Trophoblast cell (in vitro differentiated cells and primary cell): Measurements from ENCODE around the gene SDHA.
"Not testable (repeated sequence)": the region's sequence is repeated elsewhere in the genome, so short reads cannot be mapped to it uniquely, and the experiment has no call there.

ENCODE experiments used
- DNase-seq, 2 donors: peaks; one replicate each; pipeline ENCODE4 v3.0.0-alpha.2; 2016
- H2AFZ ChIP-seq: 2 replicates; pipeline ENCODE4 v1.6.1; 2013; ENCODE audit warnings: low read length, moderate library complexity, mild to moderate bottlenecking; ENCODE audit not compliant: insufficient read depth, poor library complexity
- H2AK5ac ChIP-seq: 2 replicates; pipeline ENCODE4 v1.6.1; 2013; ENCODE audit warnings: mild to moderate bottlenecking, low read length
- H2BK120ac ChIP-seq: 2 replicates; pipeline ENCODE4 v1.6.1; 2013; ENCODE audit warnings: low read length, mild to moderate bottlenecking, moderate library complexity; ENCODE audit not compliant: insufficient read depth, poor library complexity
- H2BK12ac ChIP-seq: 2 replicates; pipeline ENCODE4 v1.6.1; 2013; ENCODE audit warnings: mild to moderate bottlenecking, low read length, moderate library complexity
- H2BK5ac ChIP-seq: 2 replicates; pipeline ENCODE4 v1.6.1; 2013; ENCODE audit warnings: low read length, low read depth, moderate library complexity, mild to moderate bottlenecking; ENCODE audit not compliant: poor library complexity
- H3K14ac ChIP-seq: 2 replicates; pipeline ENCODE4 v1.6.1; 2013; ENCODE audit warnings: mild to moderate bottlenecking, low read length
- H3K18ac ChIP-seq: 2 replicates; pipeline ENCODE4 v1.6.1; 2013; ENCODE audit warnings: mild to moderate bottlenecking, low read length
- H3K23ac ChIP-seq: 2 replicates; pipeline ENCODE4 v1.6.1; 2013; ENCODE audit warnings: low read length
- H3K27ac ChIP-seq: 2 replicates; pipeline ENCODE4 v1.5.1; 2013; ENCODE audit warnings: low read depth, mild to moderate bottlenecking, inconsistent platforms, low read length, moderate library complexity
- H3K27me3 ChIP-seq: 2 replicates; pipeline ENCODE4 v1.6.1; 2013; ENCODE audit warnings: inconsistent platforms, mild to moderate bottlenecking, low read length, moderate library complexity; ENCODE audit not compliant: insufficient read depth
- H3K36me3 ChIP-seq, 2 experiments: 1 replicate in 1 of 2; 2 replicates in 1 of 2; pipeline ENCODE4 v1.6.1; 2013; ENCODE audit warnings: low read length in 2 of 2, mild to moderate bottlenecking in 2 of 2, moderate library complexity in 1 of 2; ENCODE audit not compliant: insufficient read depth in 2 of 2, control insufficient read depth in 1 of 2
- H3K4ac ChIP-seq: 2 replicates; pipeline ENCODE4 v1.6.1; 2013; ENCODE audit warnings: low read depth, mild to moderate bottlenecking, low read length, moderate library complexity
- H3K4me1 ChIP-seq, 2 experiments: 1 replicate in 1 of 2; 2 replicates in 1 of 2; pipeline ENCODE4 v1.6.1; 2013; ENCODE audit warnings: low read length in 2 of 2, mild to moderate bottlenecking in 2 of 2, moderate library complexity in 1 of 2; ENCODE audit not compliant: insufficient read depth in 2 of 2, control insufficient read depth in 1 of 2
- H3K4me2 ChIP-seq: 2 replicates; pipeline ENCODE4 v1.6.1; 2013; ENCODE audit warnings: inconsistent platforms, mild to moderate bottlenecking, low read length, moderate library complexity
- H3K4me3 ChIP-seq: 2 replicates; pipeline ENCODE4 v1.5.1; 2013; ENCODE audit warnings: mild to moderate bottlenecking, low read depth, low read length, inconsistent platforms
- H3K79me1 ChIP-seq: one replicate; pipeline ENCODE4 v1.6.1; 2013; ENCODE audit warnings: low read length
- H3K79me2 ChIP-seq: 2 replicates; pipeline ENCODE4 v1.6.1; 2013; ENCODE audit warnings: low read length, mild to moderate bottlenecking; ENCODE audit not compliant: control insufficient read depth, insufficient read depth, poor library complexity
- H3K9ac ChIP-seq: 2 replicates; pipeline ENCODE4 v1.6.1; 2013; ENCODE audit warnings: mild to moderate bottlenecking, low read length
- H3K9me3 ChIP-seq: 2 replicates; pipeline ENCODE4 v1.6.1; 2013; ENCODE audit warnings: low read depth, mild to moderate bottlenecking, control low read depth, inconsistent platforms, low read length; ENCODE audit not compliant: insufficient read depth
- H4K12ac ChIP-seq: 2 replicates; pipeline ENCODE4 v1.6.1; 2013; ENCODE audit warnings: low read depth, mild to moderate bottlenecking, low read length, moderate library complexity
- H4K8ac ChIP-seq: 2 replicates; pipeline ENCODE4 v1.6.1; 2013; ENCODE audit warnings: low read depth, mild to moderate bottlenecking, low read length, moderate library complexity
- H4K91ac ChIP-seq: one replicate; pipeline ENCODE4 v1.6.1; 2013; ENCODE audit warnings: low read depth, mild to moderate bottlenecking, low read length, moderate library complexity
- WGBS: extraction: QIAGEN DNeasy Blood & Tissue Kit; methylation state at CpG from one replicate; pipeline ENCODE4 v1.1.7; 2013; ENCODE audit warnings: missing lambda C conversion rate; ENCODE audit not compliant: insufficient read length, insufficient coverage; ENCODE audit errors: extremely low coverage; 5-methylcytosine and 5-hydroxymethylcytosine counted together

The SDHA gene

DNA sequence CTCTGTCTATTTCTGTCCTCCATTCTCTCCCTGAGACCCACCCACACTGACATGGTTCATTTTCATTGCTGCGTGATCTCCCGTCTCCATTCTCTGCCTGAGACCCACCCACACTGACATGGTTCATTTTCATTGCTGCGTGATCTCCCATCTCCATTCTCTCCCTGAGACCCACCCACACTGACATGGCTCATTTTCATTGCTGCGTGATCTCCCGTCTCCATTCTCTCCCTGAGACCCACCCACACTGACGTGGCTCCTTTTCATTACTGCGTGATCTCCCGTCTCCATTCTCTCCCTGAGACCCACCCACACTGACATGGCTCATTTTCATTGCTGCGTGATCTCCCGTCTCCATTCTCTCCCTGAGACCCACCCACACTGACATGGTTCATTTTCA is 73.2 kb downstream of the SDHA start:
- H3K4me2 ChIP-seq, H4K91ac ChIP-seq, H2BK5ac ChIP-seq, H3K23ac ChIP-seq, H3K9me3 ChIP-seq, H3K27me3 ChIP-seq, H2BK120ac ChIP-seq, H3K4me1 ChIP-seq, H3K79me1 ChIP-seq, H2AFZ ChIP-seq, H3K79me2 ChIP-seq, H3K18ac ChIP-seq, H2AK5ac ChIP-seq, H3K14ac ChIP-seq, H3K4ac ChIP-seq, H3K9ac ChIP-seq, H2BK12ac ChIP-seq, H4K8ac ChIP-seq, H4K12ac ChIP-seq, DNase-seq, H3K4me3 ChIP-seq, H3K27ac ChIP-seq: not testable (repeated sequence)
- no CpG with 5 or more reads among the region's 10 CpGs for WGBS
- peaks cover 18 to 23% of the 10 kb centered on the region in 2 experiments for H3K36me3 ChIP-seq

DNA sequence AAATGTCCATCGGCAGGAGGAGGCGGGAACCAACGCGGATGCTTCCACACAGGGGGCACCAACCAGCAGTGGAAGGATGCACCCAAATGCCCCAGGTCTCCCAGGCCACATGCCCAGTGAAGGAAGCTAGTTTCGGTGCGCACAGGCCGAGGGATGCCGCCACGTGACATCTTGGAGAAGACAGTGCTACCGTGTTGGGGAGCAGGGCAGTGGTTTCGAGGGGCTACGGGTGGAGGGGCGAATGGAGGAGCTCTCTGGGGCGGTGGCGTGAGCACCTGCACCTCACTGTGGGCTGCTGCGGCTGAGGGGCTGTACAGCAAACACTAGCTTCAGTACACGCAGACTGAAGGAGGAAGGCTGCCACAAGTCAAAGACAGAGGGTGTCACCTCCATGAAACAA is 76.7 kb downstream of the SDHA start:
- not testable (repeated sequence) for H3K4me3 ChIP-seq, H3K4ac ChIP-seq, H3K9ac ChIP-seq, H2BK120ac ChIP-seq, H3K23ac ChIP-seq, H2AFZ ChIP-seq, H3K9me3 ChIP-seq, H3K79me2 ChIP-seq, H3K4me2 ChIP-seq, DNase-seq, H3K27me3 ChIP-seq, H2AK5ac ChIP-seq, H3K27ac ChIP-seq, H3K79me1 ChIP-seq, H2BK5ac ChIP-seq, H4K8ac ChIP-seq, H2BK12ac ChIP-seq, H4K91ac ChIP-seq, H3K18ac ChIP-seq, H3K14ac ChIP-seq, H4K12ac ChIP-seq, H3K4me1 ChIP-seq
- WGBS, result no CpG with 5 or more reads among the region's 17 CpGs
- peaks cover 12 to 15% of the 10 kb centered on the region in 2 experiments for H3K36me3 ChIP-seq

DNA sequence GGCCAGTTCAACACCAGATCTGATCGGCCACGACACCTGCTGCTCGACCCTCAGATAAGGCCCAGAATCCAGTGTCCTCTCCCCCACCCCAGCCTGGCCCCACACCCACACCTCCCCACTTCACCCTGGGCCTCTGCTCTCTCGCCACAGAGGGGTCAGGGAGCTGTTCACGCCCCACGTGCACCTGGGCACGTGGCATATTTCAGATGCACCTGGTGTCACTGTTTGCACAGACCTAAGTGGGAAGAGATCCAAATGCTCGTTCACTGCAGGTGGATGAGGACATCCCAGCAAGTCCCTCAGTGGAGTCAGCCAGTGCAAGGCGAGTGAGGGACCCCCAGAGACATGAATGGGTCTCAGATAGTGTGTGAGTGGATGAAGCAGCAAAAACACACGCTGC is 78.1 kb downstream of the SDHA start:
- H2AK5ac ChIP-seq, H3K4me1 ChIP-seq, H4K12ac ChIP-seq, H3K79me2 ChIP-seq, H4K8ac ChIP-seq, H2BK120ac ChIP-seq, DNase-seq, H3K79me1 ChIP-seq, H3K18ac ChIP-seq, H3K14ac ChIP-seq, H4K91ac ChIP-seq, H3K4me3 ChIP-seq, H2BK12ac ChIP-seq, H2BK5ac ChIP-seq, H3K27ac ChIP-seq, H3K27me3 ChIP-seq, H2AFZ ChIP-seq, H3K9me3 ChIP-seq, H3K23ac ChIP-seq, H3K9ac ChIP-seq, H3K4ac ChIP-seq, H3K4me2 ChIP-seq: not testable (repeated sequence)
- H3K36me3 ChIP-seq, result peaks cover 10% of the 10 kb centered on the region in 2 experiments
- no CpG with 5 or more reads among the region's 10 CpGs for WGBS

DNA sequence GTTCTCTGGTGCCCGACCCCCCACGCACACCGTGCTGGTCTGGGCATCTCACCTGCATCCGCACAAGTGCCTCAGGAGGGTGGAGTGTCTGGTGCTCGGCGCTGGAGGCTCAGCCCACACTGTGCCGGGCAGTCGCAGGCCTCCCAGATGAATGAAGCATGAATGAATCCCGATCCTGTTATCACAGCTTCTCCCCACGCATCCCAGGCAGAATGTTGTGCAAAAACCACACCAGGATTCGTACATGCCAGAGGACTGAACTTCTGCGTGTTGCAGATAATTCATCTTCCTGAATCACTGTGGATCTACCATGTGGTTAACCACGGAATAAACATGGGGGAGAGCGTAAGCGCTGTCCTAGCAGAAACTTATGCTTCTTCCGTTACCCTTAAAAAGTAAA is 78.8 kb downstream of the SDHA start:
- not testable (repeated sequence) for H3K79me1 ChIP-seq, H4K12ac ChIP-seq, H3K4me1 ChIP-seq, H2AFZ ChIP-seq, H3K27me3 ChIP-seq, H3K14ac ChIP-seq, H3K9me3 ChIP-seq, H2BK120ac ChIP-seq, H3K4me2 ChIP-seq, H3K4me3 ChIP-seq, DNase-seq, H3K4ac ChIP-seq, H3K79me2 ChIP-seq, H3K23ac ChIP-seq, H3K36me3 ChIP-seq, H4K8ac ChIP-seq, H3K27ac ChIP-seq, H2BK12ac ChIP-seq, H2BK5ac ChIP-seq, H4K91ac ChIP-seq, H3K18ac ChIP-seq, H2AK5ac ChIP-seq, H3K9ac ChIP-seq
- no CpG with 5 or more reads among the region's 16 CpGs for WGBS
